Duodenal mucosa (tissue), 2 donors: Measurements from ENCODE around the gene DENND5A.
"Not testable (repeated sequence)": the region's sequence is repeated elsewhere in the genome, so short reads cannot be mapped to it uniquely, and the experiment has no call there.

Source experiments
- H3K27ac ChIP-seq: one replicate; pipeline ENCODE4 v1.7.0; 2013; ENCODE audit warnings: low read depth, low read length
- H3K27me3 ChIP-seq, 2 donors: one replicate each; pipeline ENCODE4 v1.7.0; 2013; ENCODE audit warnings: low read length in 2 of 2, control low read depth in 1 of 2; ENCODE audit not compliant: insufficient read depth in 2 of 2, control insufficient read depth in 1 of 2
- H3K36me3 ChIP-seq, 2 donors: one replicate each; pipeline ENCODE4 v1.7.0; 2013; ENCODE audit warnings: low read length in 2 of 2, control low read depth in 1 of 2; ENCODE audit not compliant: insufficient read depth in 2 of 2, control insufficient read depth in 1 of 2
- H3K4me1 ChIP-seq, 2 donors: one replicate each; pipeline ENCODE4 v1.7.0; 2013; ENCODE audit warnings: low read length in 2 of 2, control low read depth in 1 of 2; ENCODE audit not compliant: insufficient read depth in 2 of 2, control insufficient read depth in 1 of 2
- H3K4me3 ChIP-seq, 2 donors: one replicate each; pipeline ENCODE4 v1.7.0; 2013; ENCODE audit warnings: low read length in 2 of 2, low read depth in 1 of 2
- H3K9ac ChIP-seq, 2 donors: one replicate each; pipeline ENCODE4 v1.7.0; 2013; ENCODE audit warnings: low read length in 2 of 2, low read depth in 1 of 2
- H3K9me3 ChIP-seq, 2 donors: one replicate each; pipeline ENCODE4 v1.7.0; 2013; ENCODE audit warnings: low read length in 2 of 2, control low read depth in 1 of 2; ENCODE audit not compliant: control insufficient read depth in 1 of 2

DENND5A gene

GRCh38 chr11:9109858-9110731, 155.1 kb downstream of the DENND5A start:
- Histone ChIP-seq H3K4me3 (no peak overlapping the region), H3K4me1 (no peaks in the 10 kb centered on the region), H3K27me3 (no peaks in the 10 kb centered on the region), H3K27ac (no peak overlapping the region), H3K36me3 (no peaks in the 10 kb centered on the region), H3K9ac (no peak overlapping the region), H3K9me3 (peaks cover 0 to 6% of the 10 kb centered on the region in 2 donors)

- no peak overlapping the region for H3K9ac ChIP-seq
- H3K27me3 ChIP-seq: no peaks in the 10 kb centered on the region
- H3K27ac ChIP-seq: no peak overlapping the region
- H3K36me3 ChIP-seq: no peaks in the 10 kb centered on the region
- no peak overlapping the region for H3K4me3 ChIP-seq
- H3K9me3 ChIP-seq: no peaks in the 10 kb centered on the region
- H3K4me1 ChIP-seq: no peaks in the 10 kb centered on the region
Measured at GRCh38 chr11:9104580-9104979, 160.6 kb downstream of the DENND5A start.

GRCh38 chr11:9103542-9104276, 161.4 kb downstream of the DENND5A start:
- no peaks in the 10 kb centered on the region for H3K27me3 ChIP-seq
- no peak overlapping the region for H3K4me3 ChIP-seq
- no peak overlapping the region for H3K27ac ChIP-seq
- H3K4me1 ChIP-seq: no peaks in the 10 kb centered on the region
- H3K9me3 ChIP-seq: no peaks in the 10 kb centered on the region
- H3K36me3 ChIP-seq: no peaks in the 10 kb centered on the region
- no peak overlapping the region for H3K9ac ChIP-seq

GRCh38 chr11:9099617-9100016, 165.5 kb downstream of the DENND5A start:
- Histone ChIP-seq H3K4me1 (no peaks in the 10 kb centered on the region), H3K9ac (no peak overlapping the region), H3K27ac (no peak overlapping the region), H3K9me3 (no peaks in the 10 kb centered on the region), H3K4me3 (no peak overlapping the region), H3K27me3 (peaks cover 0 to 5% of the 10 kb centered on the region in 2 donors), H3K36me3 (no peaks in the 10 kb centered on the region)

- H3K27me3 ChIP-seq, H3K4me1 ChIP-seq, H3K9ac ChIP-seq, H3K36me3 ChIP-seq, H3K9me3 ChIP-seq, H3K27ac ChIP-seq, H3K4me3 ChIP-seq: not testable (repeated sequence)
Measured at GRCh38 chr11:9098455-9098854, 166.7 kb downstream of the DENND5A start.

GRCh38 chr11:9097186-9097943, 167.8 kb downstream of the DENND5A start:
- H3K27ac ChIP-seq, H3K36me3 ChIP-seq, H3K9ac ChIP-seq, H3K9me3 ChIP-seq, H3K4me1 ChIP-seq, H3K4me3 ChIP-seq, H3K27me3 ChIP-seq: not testable (repeated sequence)

- peaks cover 7 to 8% of the 10 kb centered on the region in 2 donors for H3K27me3 ChIP-seq
- H3K9me3 ChIP-seq: no peaks in the 10 kb centered on the region
- no peak overlapping the region for H3K9ac ChIP-seq
- no peaks in the 10 kb centered on the region for H3K36me3 ChIP-seq
- peaks cover 0 to 7% of the 10 kb centered on the region in 2 donors for H3K4me1 ChIP-seq
- no peak overlapping the region for H3K4me3 ChIP-seq
- H3K27ac ChIP-seq: no peak overlapping the region
Measured at GRCh38 chr11:9096427-9096826, 168.7 kb downstream of the DENND5A start.

GRCh38 chr11:9095421-9095820, 169.7 kb downstream of the DENND5A start:
- Histone ChIP-seq H3K27ac (no peak overlapping the region), H3K36me3 (no peaks in the 10 kb centered on the region)

GRCh38 chr11:9094420-9094819, 170.7 kb downstream of the DENND5A start:
- Histone ChIP-seq H3K27me3 (peaks cover 7 to 8% of the 10 kb centered on the region in 2 donors), H3K9me3 (no peaks in the 10 kb centered on the region), H3K9ac (no peak overlapping the region), H3K36me3 (no peaks in the 10 kb centered on the region), H3K27ac (no peak overlapping the region), H3K4me3 (no peak overlapping the region), H3K4me1 (peaks cover 8 to 13% of the 10 kb centered on the region in 2 donors)

More at GRCh38 chr11:9095421-9095820, 169.7 kb downstream of the DENND5A start:
- Histone ChIP-seq H3K9ac (no peak overlapping the region), H3K9me3 (no peaks in the 10 kb centered on the region), H3K27me3 (peaks cover 7 to 8% of the 10 kb centered on the region in 2 donors), H3K4me1 (peaks cover 0 to 7% of the 10 kb centered on the region in 2 donors), H3K4me3 (no peak overlapping the region)
